Bronchial epithelial cell (primary cell): Measurements from ENCODE around the gene SDHAF2. TPM values are rescaled to one million over a fixed set of nuclear protein-coding genes. Genes with fewer than 3 reads are reported as not detected.
A peak's percentile ranks its signal among the peaks of the same experiment; 100 is the strongest.
"Not testable (repeated sequence)": the region's sequence is repeated elsewhere in the genome, so short reads cannot be mapped to it uniquely, and the experiment has no call there.

Experiments
- DNase-seq: peaks from one replicate; pipeline ENCODE4 v3.0.0-alpha.2; 2010; ENCODE audit warnings: low read depth
- FAIRE-seq: peaks from 2 replicates; lab custom pipeline; 2011; peaks lifted over from hg19 to GRCh38; lab: Jason Lieb, UNC
- H3K27me3 ChIP-seq: 2 replicates; pipeline ENCODE4 v1.5.1; 2011; ENCODE audit warnings: low read length; ENCODE audit not compliant: control insufficient read depth, insufficient read depth
- H3K36me3 ChIP-seq: 2 replicates; pipeline ENCODE4 v1.5.1; 2011; ENCODE audit warnings: low read length; ENCODE audit not compliant: control insufficient read depth, insufficient read depth
- H3K4me3 ChIP-seq: 2 replicates; pipeline ENCODE4 v1.5.1; 2011; ENCODE audit warnings: mild to moderate bottlenecking, low read depth, low read length, control low read depth
- CTCF ChIP-seq: IDR thresholded peaks from 2 replicates; pipeline ENCODE4 v1.5.1; 2011; ENCODE audit warnings: mild to moderate bottlenecking, moderate library complexity, low read length, control low read depth, inconsistent platforms; ENCODE audit not compliant: insufficient read depth, severe bottlenecking
- total RNA-seq: library from RNA; depleted of rRNA; stranded (reverse); fragments of >200 nt; gene quantifications from 2 replicates; pipeline ENCODE4 v1.2.1, GENCODE V29; 2014

Gene SDHAF2
- total RNA-seq, 1 donor from 2014 or later, result 35.3 TPM

- FAIRE-seq (no peak), DNase-seq (no peak)
- H3K36me3 ChIP-seq, result peaks cover 1% of the 10 kb centered on the region
- no peak overlapping the region for H3K4me3 ChIP-seq
- no peak for TF ChIP-seq CTCF
- no peaks in the 10 kb centered on the region for H3K27me3 ChIP-seq
These were observed 23.8 kb downstream of the SDHAF2 start for GRCh38 chr11:61453695-61454094.

- no peak for DNase-seq
- peaks cover 1% of the 10 kb centered on the region for H3K36me3 ChIP-seq
- no peak for TF ChIP-seq CTCF
- no peaks in the 10 kb centered on the region for H3K27me3 ChIP-seq
- no peak overlapping the region for H3K4me3 ChIP-seq
- FAIRE-seq, result no peak
These were observed 24.6 kb downstream of the SDHAF2 start for GRCh38 chr11:61454520-61454919.

- Histone ChIP-seq H3K4me3 (no peak overlapping the region), H3K36me3 (no peaks in the 10 kb centered on the region), H3K27me3 (no peaks in the 10 kb centered on the region)
- TF ChIP-seq CTCF, result no peak
- FAIRE-seq, result no peak
- no peak for DNase-seq
These were observed 30.6 kb downstream of the SDHAF2 start for GRCh38 chr11:61460474-61460881.

GRCh38 chr11:61460986-61461385 lies 31.1 kb downstream of the SDHAF2 start:
- no peak for TF ChIP-seq CTCF
- Histone ChIP-seq H3K36me3 (no peaks in the 10 kb centered on the region), H3K27me3 (no peaks in the 10 kb centered on the region), H3K4me3 (no peak overlapping the region)
- FAIRE-seq (no peak), DNase-seq (no peak)

GRCh38 chr11:61467602-61468001 lies 37.7 kb downstream of the SDHAF2 start:
- DNase-seq, result peak; percentile 25
- not testable (repeated sequence) for FAIRE-seq, H3K36me3 ChIP-seq, H3K4me3 ChIP-seq, H3K27me3 ChIP-seq

- Histone ChIP-seq H3K4me3 (no peak overlapping the region), H3K27me3 (no peaks in the 10 kb centered on the region), H3K36me3 (peaks cover 5% of the 10 kb centered on the region)
- TF ChIP-seq CTCF, result no peak
- no peak for DNase-seq
- no peak for FAIRE-seq
These were observed 38.1 kb downstream of the SDHAF2 start for GRCh38 chr11:61468002-61468401.
